A549 (cell line): ENCODE data around the gene LMNTD1.

Experiments
- CHD4 ChIP-seq: fragments of 200-600 bp; sonication (generic); IDR thresholded peaks from 2 replicates; pipeline ENCODE4 v1.6.1; 2016; ENCODE audit warnings: antibody characterized with exemption, mild to moderate bottlenecking, borderline replicate concordance
- EP300 ChIP-seq, 2 experiments: fragments of >200 bp; sonication (Bioruptor Twin); formaldehyde crosslinking; IDR thresholded peaks; 2 replicates in 1 of 2; 3 replicates in 1 of 2; pipeline ENCODE4 v1.6.1; 2016 to 2017
- FOSL2 ChIP-seq, 2 experiments: fragments of 450-650 bp in 1 of 2; fragments of >200 bp in 1 of 2; sonication (Bioruptor Twin) in 1 of 2; formaldehyde crosslinking; IDR thresholded peaks; 2 replicates each; pipeline versions ENCODE4 v1.5.0 to v1.6.1; 2016 to 2020; ENCODE audit warnings: mild to moderate bottlenecking in 1 of 2, moderate library complexity in 1 of 2
- POLR2A ChIP-seq: IDR thresholded peaks from 2 replicates; pipeline ENCODE4 v1.6.1; 2012; ENCODE audit warnings: mild to moderate bottlenecking, low read length
- RAD21 ChIP-seq, 2 experiments: fragments of >200 bp in 1 of 2; sonication (Bioruptor Twin) in 1 of 2; formaldehyde crosslinking in 1 of 2; IDR thresholded peaks in 1 of 2; conservative IDR thresholded peaks in 1 of 2; 2 replicates in 1 of 2; 3 replicates in 1 of 2; pipeline ENCODE4 v1.6.1; 2012 to 2018; ENCODE audit warnings: inconsistent platforms in 1 of 2
- RARB ChIP-seq: fragments of 250-450 bp; sonication (Bioruptor Pico); IDR thresholded peaks from 2 replicates; pipeline ENCODE4 v1.8.0; 2021; ENCODE audit warnings: mild to moderate bottlenecking, moderate library complexity
- SMC3 ChIP-seq: fragments of >200 bp; sonication (Bioruptor Twin); formaldehyde crosslinking; IDR thresholded peaks from 3 replicates; pipeline ENCODE4 v1.6.1; 2018; ENCODE audit warnings: inconsistent platforms
- ZC3H11A ChIP-seq: fragments of 450-650 bp; IDR thresholded peaks from 2 replicates; pipeline ENCODE4 v1.6.1; 2014; ENCODE audit warnings: antibody characterized with exemption, mild to moderate bottlenecking
- ZFP36 ChIP-seq: fragments of 450-650 bp; IDR thresholded peaks from 2 replicates; pipeline ENCODE4 v1.6.1; 2014; ENCODE audit warnings: borderline replicate concordance; ENCODE audit not compliant: partially characterized antibody
- TF ChIP-seq, protein P1 (sequence below): fragments of >200 bp; sonication (Bioruptor Twin); formaldehyde crosslinking; IDR thresholded peaks from 3 replicates; pipeline ENCODE4 v1.5.1; 2016

DNA sequence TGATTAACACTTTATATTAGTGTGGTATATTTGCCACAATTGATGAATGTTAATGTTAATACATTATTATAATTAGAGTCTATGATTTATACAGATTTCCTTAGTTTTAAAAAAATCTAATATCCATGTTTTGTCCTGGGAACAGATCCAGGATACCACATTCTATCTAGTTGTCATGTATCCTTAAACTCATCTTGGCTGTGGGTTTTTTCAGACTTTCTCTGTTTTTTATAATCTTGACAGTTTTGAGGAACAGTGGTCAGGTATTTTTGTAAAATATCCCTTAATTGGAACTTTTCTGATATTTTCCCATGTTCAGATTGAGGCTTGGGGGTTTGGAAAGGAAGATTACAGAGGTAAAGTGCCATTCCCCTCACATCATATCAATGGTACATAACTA, 104.1 kb downstream of the LMNTD1 start:
- TF ChIP-seq ZC3H11A, result no peak
- TF ChIP-seq EP300 (IDR thresholded peaks at IDR 0.05), result no peak
- TF ChIP-seq SMC3, result no peak
- no peak for TF ChIP-seq CHD4
- TF ChIP-seq, protein P1, sequence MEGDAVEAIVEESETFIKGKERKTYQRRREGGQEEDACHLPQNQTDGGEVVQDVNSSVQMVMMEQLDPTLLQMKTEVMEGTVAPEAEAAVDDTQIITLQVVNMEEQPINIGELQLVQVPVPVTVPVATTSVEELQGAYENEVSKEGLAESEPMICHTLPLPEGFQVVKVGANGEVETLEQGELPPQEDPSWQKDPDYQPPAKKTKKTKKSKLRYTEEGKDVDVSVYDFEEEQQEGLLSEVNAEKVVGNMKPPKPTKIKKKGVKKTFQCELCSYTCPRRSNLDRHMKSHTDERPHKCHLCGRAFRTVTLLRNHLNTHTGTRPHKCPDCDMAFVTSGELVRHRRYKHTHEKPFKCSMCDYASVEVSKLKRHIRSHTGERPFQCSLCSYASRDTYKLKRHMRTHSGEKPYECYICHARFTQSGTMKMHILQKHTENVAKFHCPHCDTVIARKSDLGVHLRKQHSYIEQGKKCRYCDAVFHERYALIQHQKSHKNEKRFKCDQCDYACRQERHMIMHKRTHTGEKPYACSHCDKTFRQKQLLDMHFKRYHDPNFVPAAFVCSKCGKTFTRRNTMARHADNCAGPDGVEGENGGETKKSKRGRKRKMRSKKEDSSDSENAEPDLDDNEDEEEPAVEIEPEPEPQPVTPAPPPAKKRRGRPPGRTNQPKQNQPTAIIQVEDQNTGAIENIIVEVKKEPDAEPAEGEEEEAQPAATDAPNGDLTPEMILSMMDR, result no peak
- TF ChIP-seq RAD21 (conservative IDR thresholded peaks at IDR 0.05 in 1 of 2, IDR thresholded peaks at IDR 0.05 in 1 of 2), result no peak
- no peak for TF ChIP-seq FOSL2 (IDR thresholded peaks at IDR 0.05)
- no peak for TF ChIP-seq FOSL2 (CRISPR knock-in tag; IDR thresholded peaks at IDR 0.05)
- TF ChIP-seq POLR2A, result no peak
- no peak for TF ChIP-seq ZFP36
- no peak for TF ChIP-seq RARB (CRISPR knock-in tag)
